HepG2 (cell line): ENCODE data around the gene TRMT2A. TPM values are rescaled to one million over a fixed set of nuclear protein-coding genes. Genes with fewer than 3 reads are reported as not detected.

Experiments
- ARHGAP35 ChIP-seq: sonication (generic); formaldehyde crosslinking; IDR thresholded peaks from 2 replicates; pipeline ENCODE4 v1.9.0; 2022; ENCODE audit warnings: mild to moderate bottlenecking, inconsistent platforms, moderate library complexity, missing genetic modification reagents, borderline replicate concordance
- ASH2L ChIP-seq: fragments of 300-600, 200-600 bp; sonication (generic); IDR thresholded peaks from 2 replicates; pipeline ENCODE4 v1.7.0; 2017; ENCODE audit warnings: low read depth, mild to moderate bottlenecking, moderate library complexity, mixed read lengths, low read length; ENCODE audit not compliant: insufficient read length
- NFKBIZ ChIP-seq: IDR thresholded peaks from 2 replicates; pipeline ENCODE4 v1.6.1; 2018; ENCODE audit warnings: missing genetic modification reagents, missing compliant biosample characterization
- ZBTB7B ChIP-seq: sonication (generic); formaldehyde crosslinking; IDR thresholded peaks from 2 replicates; pipeline ENCODE4 v1.4.0; 2020; ENCODE audit warnings: missing genetic modification reagents
- ZNF441 ChIP-seq: sonication (generic); formaldehyde crosslinking; IDR thresholded peaks from 2 replicates; pipeline ENCODE4 v1.7.0; 2021; ENCODE audit warnings: missing genetic modification reagents, borderline replicate concordance
- ZNF574 ChIP-seq: sonication (generic); formaldehyde crosslinking; IDR thresholded peaks from 2 replicates; pipeline ENCODE4 v1.4.0; 2020; ENCODE audit warnings: missing genetic modification reagents
- polyA plus RNA-seq, 8 experiments: library from polyadenylated mRNA; depleted of rRNA in 3 of 8; stranded (reverse) in 7 of 8; unstranded in 1 of 8; fragments of >200 nt; fragmentation: Illumina TruSeq in 4 of 8; extraction: Trizol in 4 of 8; gene quantifications; 2 replicates each; pipeline versions ENCODE4 v1.2.1 to v1.2.3, GENCODE V29; 2011 to 2016; ENCODE audit warnings: low read depth in 4 of 8, missing spikeins in 1 of 8, mixed read lengths in 1 of 8; ENCODE audit not compliant: insufficient read depth in 1 of 8
- total RNA-seq, 5 experiments: library from RNA; depleted of rRNA; stranded (reverse); fragments of >200 nt; fragmentation: Illumina TruSeq; extraction: Trizol; gene quantifications; 2 replicates each; pipeline ENCODE4 v1.2.3, GENCODE V29; 2016; ENCODE audit warnings: low read depth in 1 of 5
- TF ChIP-seq, protein P1 (sequence below), 2 experiments: fragments of 450-650 bp in 1 of 2; sonication (generic) in 1 of 2; formaldehyde crosslinking in 1 of 2; IDR thresholded peaks; 2 replicates each; pipeline versions ENCODE4 v1.6.1 to v1.8.0; 2016 to 2022; ENCODE audit warnings: antibody characterized with exemption in 1 of 2, mild to moderate bottlenecking in 1 of 2, missing genetic modification reagents in 1 of 2
- TF ChIP-seq, protein P2 (sequence below): sonication (generic); formaldehyde crosslinking; IDR thresholded peaks from 2 replicates; pipeline ENCODE4 v1.8.0; 2022; ENCODE audit warnings: mild to moderate bottlenecking, missing genetic modification reagents
- TF ChIP-seq, protein P3 (sequence below), 2 experiments: sonication (generic) in 1 of 2; formaldehyde crosslinking in 1 of 2; IDR thresholded peaks; 2 replicates each; pipeline versions ENCODE4 v1.4.0 to v1.6.1; 2018 to 2020; ENCODE audit warnings: missing genetic modification reagents in 2 of 2, borderline replicate concordance in 1 of 2, low read depth in 1 of 2, mild to moderate bottlenecking in 1 of 2, missing biosample characterization in 1 of 2

Gene TRMT2A
- total and polyA plus RNA-seq, 2 of the 13 experiments (the other 11 are each of a cell fraction or from before 2014, with no cell fraction given): 24.0 to 30.3 TPM

DNA sequence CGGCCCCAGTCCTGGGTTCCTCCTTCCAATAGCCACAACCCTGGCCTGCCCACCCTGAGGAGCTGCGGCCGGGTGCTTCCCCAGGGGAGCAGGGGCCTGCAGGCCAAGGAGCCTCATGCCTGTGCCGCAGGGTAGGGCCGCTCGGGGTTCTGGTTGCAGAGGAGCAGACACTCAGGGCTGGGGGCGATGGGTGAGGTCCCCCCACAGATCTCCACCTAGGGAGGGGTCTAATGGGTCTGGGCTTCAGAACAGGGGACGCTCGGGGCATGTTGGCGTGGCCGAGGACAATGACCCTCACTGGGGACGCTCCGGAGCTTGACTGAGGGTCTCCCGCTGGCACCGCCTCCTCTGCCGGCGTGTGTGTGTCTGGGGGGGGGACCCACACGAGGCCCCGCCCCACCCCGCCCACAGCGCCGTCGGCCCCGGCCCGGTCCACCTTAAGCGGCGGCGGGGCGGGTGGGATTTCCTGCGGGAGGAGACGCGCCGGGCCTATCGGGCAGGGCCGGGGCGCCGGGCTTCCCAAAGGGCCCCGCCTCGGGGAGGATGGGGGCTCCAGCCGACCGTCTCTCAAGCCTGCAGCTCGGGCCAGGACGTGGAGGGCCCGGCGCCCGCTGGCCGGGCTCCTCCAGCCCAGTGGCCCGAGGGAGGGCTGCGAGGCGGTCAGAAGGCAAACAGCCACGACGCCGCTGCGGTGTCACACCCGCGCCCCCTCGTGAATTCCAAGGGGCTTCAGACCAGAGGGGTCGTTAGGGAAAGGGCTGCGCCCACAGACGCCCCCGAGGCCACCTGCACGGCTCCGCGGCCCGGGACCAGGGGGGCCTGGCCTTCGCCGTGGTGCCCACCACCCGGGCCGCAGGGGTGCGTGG, 13.9 kb upstream of the TRMT2A start (continued):
- TF ChIP-seq, protein P1, sequence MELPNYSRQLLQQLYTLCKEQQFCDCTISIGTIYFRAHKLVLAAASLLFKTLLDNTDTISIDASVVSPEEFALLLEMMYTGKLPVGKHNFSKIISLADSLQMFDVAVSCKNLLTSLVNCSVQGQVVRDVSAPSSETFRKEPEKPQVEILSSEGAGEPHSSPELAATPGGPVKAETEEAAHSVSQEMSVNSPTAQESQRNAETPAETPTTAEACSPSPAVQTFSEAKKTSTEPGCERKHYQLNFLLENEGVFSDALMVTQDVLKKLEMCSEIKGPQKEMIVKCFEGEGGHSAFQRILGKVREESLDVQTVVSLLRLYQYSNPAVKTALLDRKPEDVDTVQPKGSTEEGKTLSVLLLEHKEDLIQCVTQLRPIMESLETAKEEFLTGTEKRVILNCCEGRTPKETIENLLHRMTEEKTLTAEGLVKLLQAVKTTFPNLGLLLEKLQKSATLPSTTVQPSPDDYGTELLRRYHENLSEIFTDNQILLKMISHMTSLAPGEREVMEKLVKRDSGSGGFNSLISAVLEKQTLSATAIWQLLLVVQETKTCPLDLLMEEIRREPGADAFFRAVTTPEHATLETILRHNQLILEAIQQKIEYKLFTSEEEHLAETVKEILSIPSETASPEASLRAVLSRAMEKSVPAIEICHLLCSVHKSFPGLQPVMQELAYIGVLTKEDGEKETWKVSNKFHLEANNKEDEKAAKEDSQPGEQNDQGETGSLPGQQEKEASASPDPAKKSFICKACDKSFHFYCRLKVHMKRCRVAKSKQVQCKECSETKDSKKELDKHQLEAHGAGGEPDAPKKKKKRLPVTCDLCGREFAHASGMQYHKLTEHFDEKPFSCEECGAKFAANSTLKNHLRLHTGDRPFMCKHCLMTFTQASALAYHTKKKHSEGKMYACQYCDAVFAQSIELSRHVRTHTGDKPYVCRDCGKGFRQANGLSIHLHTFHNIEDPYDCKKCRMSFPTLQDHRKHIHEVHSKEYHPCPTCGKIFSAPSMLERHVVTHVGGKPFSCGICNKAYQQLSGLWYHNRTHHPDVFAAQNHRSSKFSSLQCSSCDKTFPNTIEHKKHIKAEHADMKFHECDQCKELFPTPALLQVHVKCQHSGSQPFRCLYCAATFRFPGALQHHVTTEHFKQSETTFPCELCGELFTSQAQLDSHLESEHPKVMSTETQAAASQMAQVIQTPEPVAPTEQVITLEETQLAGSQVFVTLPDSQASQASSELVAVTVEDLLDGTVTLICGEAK (IDR thresholded peaks at IDR 0.05): no peak
- TF ChIP-seq, protein P1 (CRISPR knock-in tag; IDR thresholded peaks at IDR 0.05): 0 out of 2 replicates have a peak, but pooled peaks have one; percentile 19
- TF ChIP-seq ASH2L: peak; percentile 14
- TF ChIP-seq NFKBIZ (CRISPR knock-in tag): 0 out of 2 replicates have a peak, but pooled peaks have one; percentile 26
- TF ChIP-seq ZNF441 (CRISPR knock-in tag): 0 out of 2 replicates have a peak, but pooled peaks have one; percentile 30
- TF ChIP-seq ARHGAP35 (CRISPR knock-in tag): 0 out of 2 replicates have a peak, but pooled peaks have one; percentile 10
- TF ChIP-seq, protein P2, sequence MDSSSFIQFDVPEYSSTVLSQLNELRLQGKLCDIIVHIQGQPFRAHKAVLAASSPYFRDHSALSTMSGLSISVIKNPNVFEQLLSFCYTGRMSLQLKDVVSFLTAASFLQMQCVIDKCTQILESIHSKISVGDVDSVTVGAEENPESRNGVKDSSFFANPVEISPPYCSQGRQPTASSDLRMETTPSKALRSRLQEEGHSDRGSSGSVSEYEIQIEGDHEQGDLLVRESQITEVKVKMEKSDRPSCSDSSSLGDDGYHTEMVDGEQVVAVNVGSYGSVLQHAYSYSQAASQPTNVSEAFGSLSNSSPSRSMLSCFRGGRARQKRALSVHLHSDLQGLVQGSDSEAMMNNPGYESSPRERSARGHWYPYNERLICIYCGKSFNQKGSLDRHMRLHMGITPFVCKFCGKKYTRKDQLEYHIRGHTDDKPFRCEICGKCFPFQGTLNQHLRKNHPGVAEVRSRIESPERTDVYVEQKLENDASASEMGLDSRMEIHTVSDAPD: no peak
- peak; percentile 26; the same call in 1 of the 2 replicates for TF ChIP-seq ZBTB7B (CRISPR knock-in tag)
- TF ChIP-seq, protein P3, sequence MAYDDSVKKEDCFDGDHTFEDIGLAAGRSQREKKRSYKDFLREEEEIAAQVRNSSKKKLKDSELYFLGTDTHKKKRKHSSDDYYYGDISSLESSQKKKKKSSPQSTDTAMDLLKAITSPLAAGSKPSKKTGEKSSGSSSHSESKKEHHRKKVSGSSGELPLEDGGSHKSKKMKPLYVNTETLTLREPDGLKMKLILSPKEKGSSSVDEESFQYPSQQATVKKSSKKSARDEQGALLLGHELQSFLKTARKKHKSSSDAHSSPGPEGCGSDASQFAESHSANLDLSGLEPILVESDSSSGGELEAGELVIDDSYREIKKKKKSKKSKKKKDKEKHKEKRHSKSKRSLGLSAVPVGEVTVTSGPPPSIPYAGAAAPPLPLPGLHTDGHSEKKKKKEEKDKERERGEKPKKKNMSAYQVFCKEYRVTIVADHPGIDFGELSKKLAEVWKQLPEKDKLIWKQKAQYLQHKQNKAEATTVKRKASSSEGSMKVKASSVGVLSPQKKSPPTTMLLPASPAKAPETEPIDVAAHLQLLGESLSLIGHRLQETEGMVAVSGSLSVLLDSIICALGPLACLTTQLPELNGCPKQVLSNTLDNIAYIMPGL (CRISPR knock-in tag; IDR thresholded peaks at IDR 0.05; ENCODE audit: borderline replicate concordance in 1 of 2, low read depth in 1 of 2): peak in 1 of 2 experiments; percentile 6; a peak in 1 of 4 replicates
- peak; percentile 10; the same call in 1 of the 2 replicates for TF ChIP-seq ZNF574
